ENCODE measurements around the gene PAPPA2. TPM values are rescaled to one million over a fixed set of nuclear protein-coding genes. Genes with fewer than 3 reads are reported as not detected.

The PAPPA2 gene
- total and polyA plus RNA-seq, 12 donors = 0.03 to 0.87 (median 0.10) TPM; not detected in 1

DNA sequence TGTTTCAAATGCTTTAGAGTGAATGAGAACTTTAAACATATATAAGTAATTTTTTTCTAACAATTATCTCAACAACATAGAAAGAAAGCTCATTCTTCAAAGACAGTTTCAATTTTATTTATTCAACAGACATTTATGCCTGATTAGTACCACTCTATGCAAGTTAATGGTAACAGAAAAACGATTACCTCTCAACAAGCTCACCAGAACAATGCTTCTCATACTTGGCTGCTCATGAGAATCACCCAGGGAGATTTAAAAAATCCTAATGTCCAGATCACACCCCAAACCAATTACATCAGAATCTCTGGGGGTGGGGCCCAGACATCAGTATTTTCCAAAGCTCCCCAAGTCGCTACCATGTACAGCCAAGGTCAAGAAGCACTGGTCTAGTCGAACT, 312.4 kb downstream of the PAPPA2 start:
- Histone ChIP-seq H3K9me3 (replicated peaks in 1 of 3) (no peaks in the 10 kb centered on the region), H3K27me3 (no peaks in the 10 kb centered on the region), H3K4me3 (no peak overlapping the region), H3K36me3 (replicated peaks in 1 of 2) (no peaks in the 10 kb centered on the region), H3K27ac (no peak overlapping the region), H3K4me1 (replicated peaks in 1 of 2) (no peaks in the 10 kb centered on the region)
- TF ChIP-seq POLR2A (IDR thresholded peaks at IDR 0.05) (no peak), CTCF (IDR thresholded peaks at IDR 0.05) (no peak)
- DNase-seq = no peak
- intact Hi-C loops (cut with DNase I) = no loop called here
- 57 to 66% (median 60%) methylated on average over 3 of the region's 3 CpGs for WGBS, 4 donors

DNA sequence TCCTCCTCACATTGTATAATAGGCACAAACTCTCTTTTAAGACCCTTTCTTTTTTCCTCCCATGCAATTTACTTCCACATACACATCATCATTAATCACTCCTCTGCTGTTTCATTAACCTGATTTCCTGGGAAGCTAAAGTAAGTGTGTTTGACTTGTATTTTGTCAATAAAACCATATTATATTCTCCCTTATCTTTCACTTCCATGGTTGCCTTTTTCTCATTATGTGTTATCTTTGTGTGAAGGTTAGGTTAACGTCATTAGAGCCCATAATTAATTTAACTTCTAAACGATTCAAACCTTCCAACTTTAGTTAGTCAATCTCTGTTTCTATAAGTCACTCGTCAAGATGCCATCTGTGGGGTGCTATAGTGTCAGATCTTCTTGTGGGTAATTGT, 313.0 kb downstream of the PAPPA2 start:
- no peak for TF ChIP-seq POLR2A (IDR thresholded peaks at IDR 0.05)
- no peak for TF ChIP-seq CTCF (IDR thresholded peaks at IDR 0.05)
- no peaks in the 10 kb centered on the region for H3K27me3 ChIP-seq
- intact Hi-C loops (cut with DNase I) = no loop called here
- H3K4me3 ChIP-seq = no peak overlapping the region
- 42 to 47% (median 44%) methylated on average over 3 of the region's 3 CpGs for WGBS, 4 donors
- H3K27ac ChIP-seq = no peak overlapping the region
- H3K4me1 ChIP-seq (replicated peaks in 1 of 2) = no peaks in the 10 kb centered on the region
- no peak for DNase-seq
- H3K36me3 ChIP-seq (replicated peaks in 1 of 2) = no peaks in the 10 kb centered on the region
- no peaks in the 10 kb centered on the region for H3K9me3 ChIP-seq (replicated peaks in 1 of 3)

GRCh38 chr1:176778056-176778455, 315.1 kb downstream of the PAPPA2 start:
- Histone ChIP-seq H3K4me1 (replicated peaks in 1 of 2) (no peaks in the 10 kb centered on the region), H3K27me3 (no peaks in the 10 kb centered on the region), H3K9me3 (replicated peaks in 1 of 3) (no peaks in the 10 kb centered on the region), H3K4me3 (no peak overlapping the region), H3K36me3 (replicated peaks in 1 of 2) (no peaks in the 10 kb centered on the region), H3K27ac (no peak overlapping the region)
- DNase-seq = no peak
- no peak for TF ChIP-seq POLR2A (IDR thresholded peaks at IDR 0.05)
- TF ChIP-seq CTCF (IDR thresholded peaks at IDR 0.05) = no peak
- whole genome bisulfite sequencing, 4 donors = 46 to 59% (median 55%) methylated on average over 1 of the region's 1 CpG
- intact Hi-C loops (cut with DNase I) = no loop called here

DNA sequence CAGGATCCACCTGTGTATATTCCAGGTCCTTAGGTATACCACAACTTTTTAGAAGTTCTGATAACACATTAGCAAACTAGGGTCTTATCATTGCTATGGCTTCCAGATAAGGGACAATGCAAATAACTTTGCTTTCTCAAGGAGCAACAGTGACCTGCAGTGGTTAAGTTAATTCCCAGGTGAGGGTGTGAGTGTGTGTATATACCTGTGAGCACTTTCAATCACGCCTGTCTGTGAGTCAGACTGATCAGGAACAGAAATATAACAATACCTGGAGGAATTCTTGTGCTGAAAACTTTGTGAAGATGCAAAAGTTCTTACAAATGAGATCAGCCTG, 317.0 kb downstream of the PAPPA2 start:
- no peaks in the 10 kb centered on the region for H3K36me3 ChIP-seq (replicated peaks in 1 of 2)
- 50 to 73% (median 61%) methylated on average over 1 of the region's 1 CpG for WGBS, 4 donors
- H3K27ac ChIP-seq = no peak overlapping the region
- H3K4me1 ChIP-seq (replicated peaks in 1 of 2) = no peaks in the 10 kb centered on the region
- TF ChIP-seq POLR2A (IDR thresholded peaks at IDR 0.05) = no peak
- TF ChIP-seq CTCF (IDR thresholded peaks at IDR 0.05) = no peak
- intact Hi-C loops (cut with DNase I) = no loop called here
- no peak overlapping the region for H3K4me3 ChIP-seq
- no peaks in the 10 kb centered on the region for H3K9me3 ChIP-seq (replicated peaks in 1 of 3)
- no peak for DNase-seq
- H3K27me3 ChIP-seq = no peaks in the 10 kb centered on the region
